HG03280 (cell line): ENCODE data around the gene HNF4A.
A peak's percentile ranks its signal among the peaks of the same experiment; 100 is the strongest.
"Not testable (repeated sequence)": the region's sequence is repeated elsewhere in the genome, so short reads cannot be mapped to it uniquely, and the experiment has no call there.

Experiments used
- ATAC-seq: cut with Tn5 transposase; IDR thresholded peaks from one replicate; pipeline ENCODE4 v1.9.1; 2021; ENCODE audit warnings: mild to moderate bottlenecking, moderate library complexity; ENCODE audit not compliant: unreplicated experiment

Gene HNF4A

GRCh38 chr20:44344723-44345122 is 10.8 kb upstream of the HNF4A start:
- ATAC-seq = no peak

- ATAC-seq = no peak
These were observed 10.4 kb upstream of the HNF4A start for GRCh38 chr20:44345147-44345546.

- ATAC-seq = not testable (repeated sequence)
These were observed 9.6 kb upstream of the HNF4A start for GRCh38 chr20:44345941-44346340.

GRCh38 chr20:44348168-44348659 is 7.3 kb upstream of the HNF4A start:
- no peak for ATAC-seq

GRCh38 chr20:44349349-44349748 is 6.2 kb upstream of the HNF4A start:
- no peak for ATAC-seq

GRCh38 chr20:44350567-44350966 is 4.9 kb upstream of the HNF4A start:
- ATAC-seq = no peak

GRCh38 chr20:44354979-44355497 is 461 bp upstream of the HNF4A start:
- no peak for ATAC-seq

GRCh38 chr20:44356353-44356723 is 839 bp downstream of the HNF4A start:
- ATAC-seq = no peak

GRCh38 chr20:44357020-44357419 is 1.5 kb downstream of the HNF4A start:
- ATAC-seq = no peak

GRCh38 chr20:44357555-44358125 is 2.1 kb downstream of the HNF4A start:
- no peak for ATAC-seq

- no peak for ATAC-seq
These were observed 3.3 kb downstream of the HNF4A start for GRCh38 chr20:44358776-44359175.

GRCh38 chr20:44360221-44360620 is 4.7 kb downstream of the HNF4A start:
- no peak for ATAC-seq

GRCh38 chr20:44361021-44361420 is 5.5 kb downstream of the HNF4A start:
- ATAC-seq = no peak

- ATAC-seq = no peak
These were observed 7.0 kb downstream of the HNF4A start for GRCh38 chr20:44362466-44362940.

- no peak for ATAC-seq
These were observed 8.6 kb downstream of the HNF4A start for GRCh38 chr20:44364068-44364467.

- no peak for ATAC-seq
These were observed 9.3 kb downstream of the HNF4A start for GRCh38 chr20:44364780-44365179.

GRCh38 chr20:44367746-44368145 is 12.2 kb downstream of the HNF4A start:
- ATAC-seq = no peak

- ATAC-seq = no peak
These were observed 15.2 kb downstream of the HNF4A start for GRCh38 chr20:44370639-44371218.

- no peak for ATAC-seq
These were observed 27.1 kb downstream of the HNF4A start for GRCh38 chr20:44382641-44383040.

- ATAC-seq = peak; percentile 52
These were observed 29.0 kb downstream of the HNF4A start for GRCh38 chr20:44384423-44385027.

GRCh38 chr20:44388466-44389023 is 33.0 kb downstream of the HNF4A start:
- peak; percentile 60 for ATAC-seq

GRCh38 chr20:44389871-44390270 is 34.4 kb downstream of the HNF4A start:
- ATAC-seq = no peak
